ENCODE results near the gene CACHD1.

CACHD1 gene

DNA sequence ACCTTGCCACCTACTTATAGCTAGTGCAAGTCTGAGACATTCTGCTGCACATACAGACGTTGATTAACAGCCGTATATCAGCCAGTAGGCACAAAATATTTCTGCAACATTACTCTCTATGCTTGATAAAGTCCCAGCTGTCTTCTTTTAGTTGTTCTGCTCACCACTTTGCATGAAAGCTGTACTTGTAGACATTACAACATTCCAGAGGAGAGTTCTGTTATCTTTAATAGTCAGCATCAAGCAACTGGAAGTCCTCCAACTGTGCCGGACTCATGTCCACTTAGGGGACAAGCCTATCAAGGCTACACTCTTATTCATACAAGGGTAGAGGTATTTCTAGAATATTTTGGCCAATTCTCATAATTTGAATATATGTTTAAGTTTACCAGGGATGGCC, 50.0 kb downstream of the CACHD1 start:
- no peak for DNase-seq (ENCODE audit: extremely low read depth in 1 of 2, low read depth in 1 of 2)

DNA sequence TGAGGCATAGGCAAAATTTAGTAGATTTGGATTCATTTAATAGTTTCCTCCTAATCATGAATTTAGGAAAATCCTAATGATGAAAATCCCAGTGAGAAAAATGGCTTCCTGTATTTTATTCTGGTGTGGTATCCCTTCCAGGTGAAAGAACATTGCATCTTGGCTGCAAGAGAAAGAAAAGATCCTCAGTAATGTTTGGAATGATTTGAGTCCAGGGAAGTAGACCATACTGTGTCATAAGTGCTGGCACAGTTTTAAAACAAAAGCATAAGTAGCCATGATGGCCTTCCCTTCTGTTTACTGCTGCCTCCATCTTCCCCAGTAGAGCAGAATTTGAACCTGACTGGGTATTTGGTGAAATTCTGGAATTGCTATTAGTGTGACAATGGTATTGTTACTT, 52.8 kb downstream of the CACHD1 start:
- no peak for DNase-seq (ENCODE audit: extremely low read depth in 1 of 2, low read depth in 1 of 2)

DNA sequence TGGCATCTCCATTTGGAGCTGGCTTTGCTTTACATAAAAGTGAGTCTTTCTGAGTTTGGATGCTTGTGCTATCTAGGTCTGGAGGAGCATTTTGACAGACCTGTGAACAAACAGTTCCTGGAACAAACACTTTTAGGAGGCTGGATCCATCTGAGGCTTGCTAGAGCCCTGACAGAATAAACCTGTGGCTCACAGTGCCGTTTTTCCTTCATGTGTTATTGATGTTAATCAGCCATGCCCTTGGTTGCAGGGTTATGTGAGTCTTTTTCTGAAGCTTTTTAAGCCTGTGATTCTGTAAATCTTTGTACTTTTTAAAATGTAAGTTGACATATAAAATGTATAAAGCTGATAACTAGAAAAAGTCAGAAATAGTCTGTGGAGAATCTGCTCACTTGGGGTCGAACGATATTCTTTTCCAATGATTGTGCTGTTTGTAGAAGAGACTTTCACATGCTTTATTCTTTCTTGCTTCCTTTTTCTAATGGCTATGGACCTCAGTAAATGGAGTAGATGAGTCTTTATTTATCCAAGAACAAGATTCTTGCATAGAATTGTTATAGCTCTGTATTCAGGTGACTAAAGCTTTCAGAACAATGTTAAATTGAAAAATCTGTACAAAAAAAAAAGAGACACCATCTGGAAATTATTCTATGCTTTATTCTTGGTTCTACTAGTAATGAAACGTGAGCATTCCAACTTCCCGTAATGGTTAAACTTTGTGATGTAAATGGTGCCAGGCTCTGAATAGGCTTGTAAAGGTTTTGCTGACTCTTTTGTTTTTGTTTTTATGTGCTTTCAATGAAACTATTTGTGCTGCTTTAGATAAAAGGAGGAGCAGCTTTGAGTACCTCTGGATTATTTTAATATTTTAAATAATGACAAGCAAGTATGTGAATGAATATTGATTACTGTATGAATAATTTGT, 53.7 kb downstream of the CACHD1 start:
- no peak for DNase-seq (ENCODE audit: extremely low read depth in 1 of 2, low read depth in 1 of 2)

DNA sequence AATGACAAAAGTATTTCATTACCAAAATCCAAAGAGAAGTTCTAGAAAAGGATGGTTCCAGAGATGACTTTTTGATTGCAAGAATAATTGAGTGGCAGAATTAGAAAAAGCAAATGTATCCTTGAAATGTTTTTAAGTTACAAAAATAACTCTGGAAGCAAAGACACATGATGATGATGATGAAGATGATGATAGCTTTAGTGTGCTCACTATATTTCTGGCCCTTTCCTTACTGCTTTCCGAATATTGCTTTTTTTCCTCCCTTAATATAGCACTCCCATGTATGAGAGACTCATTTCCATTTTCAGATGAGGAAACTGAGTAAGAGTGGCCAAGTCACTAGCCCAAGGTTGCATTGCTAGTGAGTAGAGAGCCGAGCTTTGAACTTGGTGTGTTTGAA, 54.7 kb downstream of the CACHD1 start:
- no peak for DNase-seq (ENCODE audit: extremely low read depth in 1 of 2, low read depth in 1 of 2)

DNA sequence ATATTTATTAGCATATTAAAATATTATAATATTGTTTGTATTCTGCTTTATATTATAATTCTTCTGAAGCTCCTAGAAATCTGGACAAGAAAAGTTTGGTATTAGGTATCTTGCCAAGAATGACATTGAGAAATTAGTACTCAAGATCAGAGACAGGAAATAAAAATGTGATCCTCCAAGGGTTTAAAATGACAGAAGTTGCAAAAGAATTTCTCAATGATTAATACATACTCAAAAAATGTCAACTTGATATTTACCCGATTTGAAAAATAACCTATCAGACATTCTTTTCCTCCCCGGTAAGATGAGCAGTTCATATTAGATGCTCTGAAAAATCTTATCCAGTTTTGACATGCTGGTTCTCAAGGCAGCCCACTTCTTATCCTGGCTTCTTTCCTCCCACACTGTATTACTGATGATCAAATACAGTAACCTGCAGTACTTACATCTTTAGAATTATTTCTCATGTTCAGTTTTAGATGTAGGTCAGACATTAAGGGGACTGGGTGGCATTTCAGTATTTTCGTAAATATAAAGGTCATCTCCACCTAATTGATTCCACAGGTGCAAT, 55.3 kb downstream of the CACHD1 start:
- no peak for DNase-seq (ENCODE audit: extremely low read depth in 1 of 2, low read depth in 1 of 2)

DNA sequence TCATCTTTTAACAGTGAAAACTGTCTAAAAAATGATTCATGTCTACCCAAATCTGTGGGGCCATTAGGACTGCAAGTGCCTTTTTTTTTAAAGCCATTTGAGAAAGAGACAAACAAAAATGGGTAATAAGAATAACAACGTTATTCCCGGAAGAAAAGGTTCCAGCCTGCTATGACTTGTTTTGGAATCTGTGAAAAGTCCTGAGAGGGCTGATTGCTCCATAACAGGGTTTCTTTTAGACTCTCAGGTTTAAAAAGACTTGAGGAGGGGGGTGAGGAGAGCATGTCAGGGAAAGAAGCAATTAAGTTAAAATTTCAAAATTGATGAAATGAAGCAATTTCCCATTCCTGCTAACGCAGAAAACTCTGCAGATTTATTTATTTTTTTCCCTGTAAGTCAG, 56.4 kb downstream of the CACHD1 start:
- DNase-seq (ENCODE audit: extremely low read depth in 1 of 2, low read depth in 1 of 2), result no peak

DNA sequence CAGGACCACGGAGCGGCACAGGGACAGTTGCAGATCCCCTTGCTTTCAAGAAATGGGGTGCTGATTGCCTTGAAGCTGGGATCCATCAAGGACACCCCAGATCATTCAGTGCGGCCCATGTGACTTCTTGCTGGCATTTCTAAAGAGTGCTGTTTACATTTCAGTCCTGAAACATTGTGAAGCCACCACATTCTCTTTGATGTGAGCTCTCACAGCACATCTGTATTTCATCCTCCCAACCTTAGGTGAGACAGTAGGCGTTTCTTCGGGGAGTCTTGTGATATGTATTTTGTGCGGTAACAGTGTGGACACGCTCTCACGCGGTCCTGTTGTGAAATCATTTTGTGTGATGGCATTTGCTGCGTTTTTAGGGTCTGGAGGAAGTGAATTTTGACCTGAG, 57.2 kb downstream of the CACHD1 start:
- DNase-seq (ENCODE audit: extremely low read depth in 1 of 2, low read depth in 1 of 2), result no peak

DNA sequence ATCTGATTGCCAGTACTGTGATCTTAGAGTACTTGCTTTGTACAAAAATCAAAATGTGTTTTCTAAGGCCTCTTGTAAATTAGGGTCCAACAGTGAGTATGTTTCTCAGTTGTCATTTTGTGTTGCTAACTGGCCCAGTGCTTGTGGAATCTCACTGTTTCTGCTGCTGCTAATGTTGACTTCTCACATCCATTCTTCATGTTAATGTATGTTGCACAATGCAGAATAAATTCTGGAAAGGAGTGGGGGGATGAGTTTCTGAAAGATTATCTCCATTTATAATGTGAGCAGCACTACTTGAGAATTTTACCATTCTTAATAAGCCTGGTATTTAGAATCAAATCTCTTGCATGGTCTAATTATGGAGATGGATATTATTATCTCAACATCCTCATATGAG, 57.9 kb downstream of the CACHD1 start:
- no peak for DNase-seq (ENCODE audit: extremely low read depth in 1 of 2, low read depth in 1 of 2)

DNA sequence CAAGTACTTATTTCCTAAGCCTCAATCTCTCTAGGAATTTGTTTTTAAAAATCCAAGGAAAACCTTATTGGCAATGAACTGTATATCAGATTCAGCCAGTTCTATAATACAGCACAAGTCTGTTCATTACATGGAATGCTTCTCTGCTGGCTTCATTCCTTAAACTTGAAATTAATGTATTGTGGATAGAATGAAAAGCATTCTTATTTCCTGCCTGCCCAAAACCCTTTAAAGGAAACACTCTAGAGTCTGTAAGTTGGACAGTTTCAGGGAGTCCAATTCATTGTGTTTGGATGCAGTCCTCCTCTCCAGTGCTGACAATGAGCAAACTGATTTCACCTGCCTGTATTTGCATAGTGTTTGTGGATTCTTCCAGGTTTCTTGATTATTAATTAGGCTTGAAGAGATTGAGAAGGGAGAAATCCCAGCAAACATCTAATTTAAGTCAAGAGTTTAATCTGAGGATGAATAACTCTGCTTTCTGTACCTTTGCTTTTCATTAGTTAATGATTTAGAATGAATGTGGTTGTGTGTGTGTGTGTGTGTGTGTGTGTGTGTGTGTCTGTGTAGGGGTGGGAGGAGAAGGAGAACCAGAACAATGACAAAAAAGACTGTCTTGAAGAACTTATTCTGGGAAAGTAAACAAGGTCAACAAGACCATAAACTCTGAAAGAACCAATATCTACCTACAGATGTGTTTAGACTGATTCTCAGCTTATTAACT, 61.2 kb downstream of the CACHD1 start:
- no peak for DNase-seq (ENCODE audit: extremely low read depth in 1 of 2, low read depth in 1 of 2)

DNA sequence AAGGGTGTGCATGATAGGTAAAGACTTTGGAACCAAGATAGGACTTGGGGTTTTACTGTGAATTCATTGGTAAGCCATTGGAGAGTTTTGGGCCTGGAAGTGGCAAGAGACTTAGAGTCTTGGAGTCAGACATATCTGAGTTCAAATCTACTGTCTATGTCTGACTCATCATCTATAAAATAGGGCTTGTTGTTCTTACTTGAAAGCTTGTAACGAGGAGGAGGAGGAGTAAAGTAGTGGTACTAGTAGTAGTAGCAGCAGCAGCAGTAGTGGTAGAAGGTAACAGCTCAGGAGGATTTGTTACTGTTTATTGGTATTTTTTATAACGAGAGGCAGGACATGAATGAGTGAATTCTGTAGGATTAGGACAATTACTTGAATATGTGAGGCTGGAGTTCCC, 62.7 kb downstream of the CACHD1 start:
- DNase-seq (ENCODE audit: extremely low read depth in 1 of 2, low read depth in 1 of 2), result no peak

DNA sequence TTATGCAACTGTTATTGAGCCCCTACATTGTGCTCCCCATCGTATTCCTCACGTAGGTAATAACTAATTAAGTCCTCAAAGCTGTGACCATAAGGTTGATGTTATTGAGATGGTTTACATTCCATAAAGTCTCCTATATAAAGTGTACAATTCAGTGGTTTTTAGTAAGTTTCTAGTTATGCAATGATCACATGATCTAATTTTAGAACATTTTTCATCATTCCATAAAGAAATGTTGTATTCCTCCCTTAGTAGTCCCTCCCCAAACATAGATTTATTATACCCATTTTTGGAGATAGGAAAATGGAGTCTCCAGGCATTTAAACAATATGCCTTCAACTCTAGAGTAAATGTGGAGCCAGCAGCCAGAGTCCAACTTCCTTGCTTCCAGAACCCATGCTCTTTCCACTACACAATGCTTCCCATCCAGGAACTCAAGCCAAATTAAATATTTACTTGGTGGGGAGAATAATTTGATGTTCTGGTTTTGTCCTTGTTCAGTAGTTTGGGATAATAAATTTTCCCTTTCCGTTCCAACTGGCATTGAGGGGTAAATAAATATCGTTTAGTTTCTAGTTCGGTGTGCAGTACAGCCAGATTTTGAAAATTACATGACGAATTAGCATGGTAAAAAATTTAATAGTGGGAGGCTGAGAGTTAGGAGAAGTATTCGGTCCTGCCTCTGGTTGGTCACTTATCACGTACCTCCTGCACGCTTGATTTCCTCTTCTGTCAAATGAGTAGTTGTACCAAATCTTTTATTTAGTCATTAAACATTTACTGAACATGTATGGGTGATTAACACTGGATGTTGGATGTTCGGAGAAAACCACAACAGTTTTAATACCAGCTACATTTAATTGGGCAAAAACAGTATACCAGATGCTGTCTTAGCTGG, 66.3 kb downstream of the CACHD1 start:
- DNase-seq (ENCODE audit: extremely low read depth in 1 of 2, low read depth in 1 of 2), result no peak

DNA sequence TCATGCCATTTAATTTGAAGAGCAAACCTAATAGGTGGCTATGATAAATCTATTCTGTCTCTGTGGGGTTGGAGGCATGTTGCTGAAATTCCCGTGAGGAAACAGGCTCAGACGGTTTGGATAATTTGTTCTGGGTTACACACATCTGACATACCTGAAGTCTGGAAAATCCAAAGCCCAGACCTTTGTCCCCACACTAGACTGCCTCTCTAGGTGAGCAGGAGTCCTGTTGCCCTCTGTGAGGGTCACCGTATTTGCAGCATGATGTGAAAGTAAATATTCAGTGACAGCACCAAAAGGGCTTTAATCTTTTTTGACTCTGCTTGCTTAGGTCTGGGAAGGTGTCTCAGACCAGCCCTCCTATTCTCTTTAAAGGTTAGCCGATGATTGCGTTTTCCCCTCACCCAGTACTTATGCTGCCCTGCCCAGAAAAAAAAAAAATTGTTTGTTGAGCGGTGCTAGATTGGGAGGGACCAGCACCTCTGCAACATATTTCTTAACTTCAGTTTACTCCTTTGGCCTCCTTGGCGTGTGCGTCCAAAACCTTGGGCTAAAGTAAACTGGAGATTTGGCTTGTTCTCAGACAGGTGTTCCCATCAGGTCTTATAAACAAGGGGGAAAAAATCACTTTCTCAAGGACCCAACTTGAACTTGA, 67.0 kb downstream of the CACHD1 start:
- no peak for DNase-seq (ENCODE audit: extremely low read depth in 1 of 2, low read depth in 1 of 2)

DNA sequence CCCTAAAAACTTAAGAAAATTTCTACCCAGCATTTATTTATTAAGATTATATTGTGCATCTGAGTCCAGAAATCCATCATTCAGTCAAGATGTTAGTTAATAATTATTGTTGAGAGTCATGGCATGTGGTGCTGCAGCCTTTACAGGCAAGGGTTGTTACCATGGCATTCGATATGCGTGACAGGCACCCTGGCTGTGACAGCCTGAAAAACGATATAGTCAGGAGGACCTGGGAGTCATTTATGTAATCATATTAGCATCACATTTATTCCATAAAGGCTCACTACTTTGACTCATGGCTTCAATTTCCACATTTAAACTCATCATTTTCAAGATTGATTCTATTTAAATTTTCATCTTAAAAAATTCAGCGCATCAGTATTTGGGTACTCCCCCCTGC, 68.0 kb downstream of the CACHD1 start:
- no peak for DNase-seq (ENCODE audit: extremely low read depth in 1 of 2, low read depth in 1 of 2)

DNA sequence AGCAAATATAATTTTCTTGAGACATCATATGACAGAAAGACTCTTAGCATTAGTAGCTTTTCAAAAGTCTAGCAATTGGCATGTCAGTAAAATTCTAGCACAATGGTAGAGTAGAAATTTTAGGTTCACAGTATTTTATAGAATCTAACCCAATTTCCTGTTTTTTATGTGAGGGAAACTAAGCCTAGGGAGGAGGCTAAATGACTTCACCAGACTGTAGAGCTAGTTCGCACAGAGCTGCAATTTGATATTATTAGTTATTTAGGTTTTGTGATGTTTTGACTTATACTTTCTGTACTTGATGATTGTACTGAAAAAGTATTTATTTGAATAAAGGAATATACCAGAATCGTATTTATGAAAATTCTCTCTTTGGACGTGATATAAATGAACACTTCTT, 68.5 kb downstream of the CACHD1 start:
- no peak for DNase-seq (ENCODE audit: extremely low read depth in 1 of 2, low read depth in 1 of 2)

DNA sequence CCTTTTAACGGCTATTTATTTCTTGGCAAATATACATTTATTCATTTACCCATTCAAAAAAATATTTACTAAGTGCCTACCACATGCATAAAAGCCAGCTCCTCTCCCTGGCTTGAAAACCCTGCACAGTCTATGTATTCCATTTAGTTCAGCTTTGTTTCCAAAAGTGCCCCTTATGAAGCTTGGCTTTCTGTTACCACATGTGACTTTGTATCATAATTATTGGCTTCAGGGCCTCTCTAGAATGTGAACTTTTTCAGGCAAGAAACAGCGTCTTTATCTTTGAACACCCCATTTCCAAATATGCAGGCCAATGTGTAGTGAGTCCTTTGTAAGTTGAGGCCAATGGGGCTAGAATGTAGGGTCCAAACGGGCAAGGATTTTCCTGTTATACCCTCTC, 69.4 kb downstream of the CACHD1 start:
- DNase-seq (ENCODE audit: extremely low read depth in 1 of 2, low read depth in 1 of 2), result no peak

DNA sequence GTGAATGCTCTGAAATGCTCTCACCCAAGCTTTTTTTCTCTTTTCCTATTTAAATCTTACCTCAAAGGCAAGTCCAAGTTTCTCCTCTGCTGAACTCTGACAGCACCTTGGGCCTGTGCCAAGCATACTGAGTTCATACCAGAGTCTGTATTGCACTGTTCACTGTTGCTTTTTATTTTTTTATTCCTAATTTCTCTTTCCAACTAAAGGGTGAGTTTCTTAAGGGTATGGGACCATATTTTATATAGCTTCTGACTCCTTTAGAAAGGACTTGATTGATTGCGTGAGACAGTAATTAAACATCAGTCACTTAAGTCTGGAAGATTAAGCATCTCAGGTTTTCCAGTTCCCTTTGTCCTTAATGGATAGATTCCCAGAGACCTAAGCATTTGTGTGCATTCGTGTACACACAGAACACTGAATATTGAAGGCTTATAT, 69.9 kb downstream of the CACHD1 start:
- no peak for DNase-seq (ENCODE audit: extremely low read depth in 1 of 2, low read depth in 1 of 2)

DNA sequence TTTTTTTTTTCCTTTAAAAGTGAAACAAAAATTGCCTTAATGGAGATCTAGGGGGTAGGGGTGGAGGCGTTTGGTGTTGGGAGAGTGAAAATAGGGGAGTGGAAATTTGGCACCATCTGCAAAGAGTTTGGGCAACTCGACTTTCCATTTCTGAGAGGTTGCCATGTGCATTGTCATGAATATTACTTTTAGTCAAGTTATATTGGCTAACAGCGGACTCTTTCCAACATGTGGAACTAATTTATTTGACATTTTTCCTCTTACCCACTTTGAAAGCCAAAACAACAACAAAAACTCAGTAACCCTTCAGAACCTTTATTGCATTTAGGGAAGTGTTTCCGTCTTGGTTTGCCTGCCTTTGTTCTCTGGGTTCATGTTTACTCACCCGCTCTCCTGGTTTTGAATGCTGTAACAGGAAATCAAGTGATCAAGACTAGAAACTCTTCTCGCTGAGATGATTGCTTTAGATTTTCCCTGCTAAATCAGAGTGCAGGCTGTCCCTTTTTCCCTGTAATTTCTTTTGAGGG, 70.4 kb downstream of the CACHD1 start:
- DNase-seq (ENCODE audit: extremely low read depth in 1 of 2, low read depth in 1 of 2), result no peak

DNA sequence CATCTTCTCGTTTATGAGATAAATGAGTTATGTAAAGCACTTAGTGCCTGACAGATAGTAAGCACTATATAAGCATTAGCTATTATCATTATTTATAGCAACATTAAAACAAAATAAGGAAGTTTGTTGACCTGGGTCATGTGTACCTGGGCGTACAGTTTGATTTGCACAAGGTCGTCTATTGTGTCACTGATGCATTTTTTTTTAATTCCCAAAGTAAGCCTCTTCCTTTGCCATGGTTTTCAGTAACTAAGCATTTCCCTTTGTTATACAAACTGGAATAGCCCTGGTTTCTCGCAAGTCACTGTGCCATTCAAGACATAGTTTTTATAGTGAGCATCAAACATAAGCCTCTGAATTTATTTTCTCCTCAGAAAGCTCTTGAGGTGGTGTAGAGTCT, 72.2 kb downstream of the CACHD1 start:
- DNase-seq (ENCODE audit: extremely low read depth in 1 of 2, low read depth in 1 of 2), result no peak

DNA sequence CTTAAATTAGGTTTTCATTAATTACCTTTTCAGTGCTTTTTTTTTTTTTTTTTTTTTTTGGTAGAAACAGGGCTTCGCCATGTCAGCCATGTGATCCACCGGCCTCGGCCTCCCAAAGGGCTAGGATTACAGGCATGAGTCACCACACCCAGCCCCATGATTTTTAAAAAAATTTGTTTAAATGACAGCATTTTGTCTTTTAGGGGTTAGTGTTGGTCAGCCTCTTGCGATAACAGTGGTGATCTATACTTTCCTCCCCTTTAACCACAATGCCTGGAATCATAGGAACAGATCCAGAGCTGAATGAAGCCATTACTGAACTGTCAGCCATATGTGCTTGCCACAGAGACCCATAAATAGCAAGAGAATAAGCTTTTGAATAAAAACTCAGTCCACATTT, 73.9 kb downstream of the CACHD1 start:
- DNase-seq (ENCODE audit: extremely low read depth in 1 of 2, low read depth in 1 of 2), result no peak
